ENCODE data around the gene SLC1A5.

Gene SLC1A5

DNA sequence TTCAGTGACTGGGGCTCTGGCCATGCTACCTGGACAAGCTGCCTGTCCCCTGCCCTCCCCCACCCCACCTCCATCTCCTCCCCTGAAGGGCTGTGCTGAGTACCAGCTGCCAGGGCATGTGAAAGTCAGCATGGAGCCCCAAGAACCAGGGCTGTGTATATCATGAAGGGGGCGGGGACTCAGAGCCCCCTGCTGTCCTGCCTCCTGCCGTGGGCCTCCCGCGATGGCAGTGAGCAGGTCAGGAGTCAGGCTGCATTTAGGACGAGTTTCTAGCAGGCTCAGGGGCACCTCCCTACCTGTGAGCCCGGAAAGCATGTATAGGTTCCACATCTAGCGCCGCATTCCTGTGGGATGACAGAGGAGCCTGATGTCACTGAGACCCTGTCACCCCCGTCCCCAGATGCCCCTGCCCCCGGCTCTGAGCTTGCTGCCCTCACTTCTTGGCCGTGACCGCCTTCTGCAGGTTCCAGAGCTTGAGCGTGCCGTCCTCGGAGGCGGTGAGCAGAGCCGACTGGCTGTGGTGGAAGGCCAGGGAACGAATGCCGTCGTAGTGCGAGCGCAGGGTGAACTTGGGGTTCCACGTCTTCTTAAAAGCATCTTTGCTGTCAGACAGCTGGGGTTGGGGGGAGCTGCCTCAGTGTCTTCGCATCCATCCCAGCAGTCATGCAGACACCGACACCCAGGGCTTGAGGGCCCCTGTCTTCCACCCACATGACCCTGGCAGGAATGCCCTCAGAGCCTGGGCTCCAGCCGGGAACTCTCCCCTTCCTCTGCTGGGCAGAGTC is 63.2 kb downstream of the SLC1A5 start:
- no peak for DNase-seq (ENCODE audit: low read depth)

All from amniotic epithelial cell (primary cell).